ENCODE results near the gene KLHL33. TPM values are rescaled to one million over a fixed set of nuclear protein-coding genes. Genes with fewer than 3 reads are reported as not detected.

KLHL33 gene
- total RNA-seq, 4 donors from 2014 or later: 0.50 to 0.92 (median 0.77) TPM

DNA sequence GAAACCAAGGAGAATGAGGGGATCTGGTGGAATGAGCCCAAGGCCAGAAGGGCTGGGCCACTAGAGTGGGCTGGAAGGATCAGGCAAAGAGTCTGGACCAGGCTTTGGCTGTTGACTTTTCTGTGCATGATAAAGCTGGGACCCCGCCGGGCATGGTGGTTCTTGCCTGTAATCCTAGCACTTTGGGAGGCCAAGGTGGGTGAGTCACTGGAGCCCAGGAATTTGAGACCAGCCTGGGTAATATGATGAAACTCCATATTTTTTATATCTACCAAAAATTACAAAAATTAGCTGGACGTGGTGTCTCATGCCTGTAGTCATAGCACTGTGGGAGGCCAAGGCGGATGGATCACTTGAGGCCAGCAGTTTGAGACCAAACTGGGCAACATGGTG lies 393 bp upstream of the KLHL33 start:
- Histone ChIP-seq H3K4me1 (peaks cover 10 to 29% (median 18%) of the 10 kb centered on the region in 4 donors), H3K9me3 (no peaks in the 10 kb centered on the region), H3K4me3 (no peak overlapping the region), H3K36me3 (no peaks in the 10 kb centered on the region), H3K27ac (replicated peaks in 1 of 4) (peak overlapping the region in 1 of 4 donors; percentile 82), H3K27me3 (peaks cover 0 to 24% (median 0%) of the 10 kb centered on the region in 4 donors)
- no peak for DNase-seq (ENCODE audit: extremely low spot score)
- 92% methylated on average over 4 of the region's 4 CpGs for WGBS
- intact Hi-C loops (cut with DNase I): no loop called here
- no peak for TF ChIP-seq POLR2A (IDR thresholded peaks at IDR 0.05; ENCODE audit: low read depth)
- TF ChIP-seq, protein P1, sequence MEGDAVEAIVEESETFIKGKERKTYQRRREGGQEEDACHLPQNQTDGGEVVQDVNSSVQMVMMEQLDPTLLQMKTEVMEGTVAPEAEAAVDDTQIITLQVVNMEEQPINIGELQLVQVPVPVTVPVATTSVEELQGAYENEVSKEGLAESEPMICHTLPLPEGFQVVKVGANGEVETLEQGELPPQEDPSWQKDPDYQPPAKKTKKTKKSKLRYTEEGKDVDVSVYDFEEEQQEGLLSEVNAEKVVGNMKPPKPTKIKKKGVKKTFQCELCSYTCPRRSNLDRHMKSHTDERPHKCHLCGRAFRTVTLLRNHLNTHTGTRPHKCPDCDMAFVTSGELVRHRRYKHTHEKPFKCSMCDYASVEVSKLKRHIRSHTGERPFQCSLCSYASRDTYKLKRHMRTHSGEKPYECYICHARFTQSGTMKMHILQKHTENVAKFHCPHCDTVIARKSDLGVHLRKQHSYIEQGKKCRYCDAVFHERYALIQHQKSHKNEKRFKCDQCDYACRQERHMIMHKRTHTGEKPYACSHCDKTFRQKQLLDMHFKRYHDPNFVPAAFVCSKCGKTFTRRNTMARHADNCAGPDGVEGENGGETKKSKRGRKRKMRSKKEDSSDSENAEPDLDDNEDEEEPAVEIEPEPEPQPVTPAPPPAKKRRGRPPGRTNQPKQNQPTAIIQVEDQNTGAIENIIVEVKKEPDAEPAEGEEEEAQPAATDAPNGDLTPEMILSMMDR (IDR thresholded peaks at IDR 0.05): no peak
- TF ChIP-seq EP300 (IDR thresholded peaks at IDR 0.05): no peak
- no peak for TF ChIP-seq POLR2AphosphoS5 (IDR thresholded peaks at IDR 0.05)

DNA sequence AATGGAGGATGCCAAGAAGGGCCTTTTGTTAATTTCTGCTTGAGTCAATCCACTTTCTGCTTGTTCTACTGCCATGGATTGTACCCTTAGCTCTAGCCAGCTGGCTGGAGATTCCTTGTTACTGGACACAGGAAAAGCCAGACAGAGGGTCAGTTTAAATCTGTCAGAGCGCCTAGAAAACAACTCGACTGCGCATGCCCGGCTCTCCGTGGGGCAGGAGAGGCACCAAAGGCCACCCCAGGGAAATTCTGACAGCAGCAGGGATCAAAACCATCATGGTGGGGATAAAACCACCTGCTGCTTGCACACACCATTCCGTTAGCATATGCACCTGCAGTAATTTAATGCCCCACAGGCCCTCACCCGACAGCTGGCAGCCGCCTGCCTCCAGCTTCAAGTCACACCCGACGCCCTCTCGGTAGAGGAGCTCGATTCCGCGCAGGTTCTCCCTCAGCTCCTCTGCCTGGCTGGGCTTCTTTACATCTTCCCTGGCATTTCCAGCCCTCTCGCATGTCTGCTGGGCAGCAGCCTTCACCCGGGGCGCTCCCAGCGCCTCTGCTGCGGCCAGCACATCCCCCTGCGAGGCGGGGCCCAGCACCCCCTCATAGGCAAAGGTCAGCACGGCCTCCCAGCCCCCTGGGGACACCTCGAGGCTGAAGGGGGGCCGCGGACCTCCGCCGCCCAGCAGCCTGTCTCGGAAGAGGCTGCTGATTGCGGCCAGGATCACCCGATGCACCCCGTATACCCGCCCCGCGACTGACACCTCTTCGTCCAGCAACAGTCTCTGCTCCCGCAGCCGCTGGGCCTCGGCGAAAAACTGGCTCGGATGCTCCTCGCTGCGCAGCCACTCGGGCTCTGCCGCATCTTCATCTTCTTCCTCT lies 1.0 kb downstream of the KLHL33 start:
- 27% methylated on average over 36 of the region's 44 CpGs for WGBS

DNA sequence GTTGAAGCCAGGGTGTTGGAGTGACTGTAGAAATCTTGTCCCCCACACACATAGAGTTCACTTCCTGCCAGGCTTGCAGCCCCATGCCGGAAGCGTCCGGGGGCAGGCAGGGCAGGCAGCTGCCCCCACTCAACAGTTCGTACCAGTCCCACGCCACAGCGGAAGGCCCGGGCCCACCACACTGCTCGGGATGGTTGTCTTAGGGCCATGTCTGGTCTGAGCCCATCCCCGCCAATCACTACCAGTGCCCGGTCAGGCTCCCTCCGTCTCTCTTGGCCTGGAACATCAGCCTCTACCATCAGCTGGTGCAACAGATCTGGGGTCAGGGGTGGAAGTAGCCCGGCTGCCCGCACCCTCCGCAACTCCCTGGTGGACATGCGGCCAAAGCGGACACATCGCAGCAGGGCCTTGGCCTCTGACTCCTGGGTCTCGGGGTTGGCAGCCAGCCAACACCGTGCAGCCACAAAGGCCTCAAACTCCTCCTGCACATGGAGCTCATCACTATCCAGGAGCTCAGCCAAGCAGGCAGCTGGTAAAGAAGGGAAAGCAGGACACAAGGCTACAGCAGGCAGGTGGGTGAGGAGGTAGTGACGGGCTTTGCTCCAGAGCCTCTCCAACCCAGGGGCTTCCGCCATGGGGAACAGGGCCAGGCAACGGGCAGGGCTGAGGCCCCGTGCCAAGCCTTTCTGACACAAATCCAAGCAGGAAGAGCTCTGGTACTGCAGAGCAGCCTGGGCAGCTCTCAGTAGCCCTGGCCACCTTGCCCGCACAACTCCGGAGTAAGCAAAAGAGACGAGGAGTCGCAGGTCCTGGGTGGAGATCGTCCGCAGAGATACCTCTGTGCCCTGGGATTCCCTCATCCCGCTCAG lies 5.9 kb downstream of the KLHL33 start:
- TF ChIP-seq, protein P1 (IDR thresholded peaks at IDR 0.05): no peak
- no peak for TF ChIP-seq EP300 (IDR thresholded peaks at IDR 0.05)
- TF ChIP-seq POLR2A (IDR thresholded peaks at IDR 0.05; ENCODE audit: low read depth): no peak
- no peak for TF ChIP-seq POLR2AphosphoS5 (IDR thresholded peaks at IDR 0.05)

More for the DNA sequence above, 1.0 kb downstream of the KLHL33 start:
- Histone ChIP-seq H3K4me3 (peak overlapping the region; percentile 45 to 54 (median 47)), H3K9me3 (no peaks in the 10 kb centered on the region), H3K27ac (replicated peaks in 1 of 4) (peak overlapping the region; percentile 63 to 82 (median 73)), H3K4me1 (peaks cover 10 to 34% (median 24%) of the 10 kb centered on the region in 4 donors), H3K27me3 (peaks cover 0 to 24% (median 0%) of the 10 kb centered on the region in 4 donors), H3K36me3 (no peaks in the 10 kb centered on the region)
- intact Hi-C loops (cut with DNase I): no loop called here
- no peak for DNase-seq (ENCODE audit: extremely low spot score)
- TF ChIP-seq POLR2AphosphoS5 (IDR thresholded peaks at IDR 0.05): peak; percentile 31 to 32
- TF ChIP-seq, protein P1 (IDR thresholded peaks at IDR 0.05): no peak

DNA sequence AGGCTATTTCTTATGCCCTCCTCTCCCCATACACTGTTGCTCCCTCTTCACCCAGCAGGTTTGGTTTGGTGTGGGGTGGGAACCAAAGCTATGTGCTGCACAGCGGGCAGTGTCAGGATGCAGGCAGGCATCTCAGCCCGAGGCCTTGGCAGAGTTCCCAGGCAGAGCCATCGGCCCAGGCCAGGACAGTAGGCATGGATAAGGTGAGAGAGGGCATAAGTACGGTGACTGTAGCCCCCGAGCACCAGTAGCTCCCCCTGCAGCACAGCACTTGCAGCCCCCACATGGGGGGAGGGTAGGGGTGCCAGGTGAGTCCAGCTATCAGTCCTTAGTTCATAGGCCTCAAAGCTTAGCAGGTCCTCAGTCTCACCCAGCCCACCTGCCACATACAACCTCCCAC lies 7.2 kb downstream of the KLHL33 start:
- intact Hi-C loops (cut with DNase I): no loop called here
- Histone ChIP-seq H3K9me3 (no peaks in the 10 kb centered on the region), H3K4me1 (peaks cover 0 to 16% (median 11%) of the 10 kb centered on the region in 4 donors), H3K27me3 (no peaks in the 10 kb centered on the region), H3K4me3 (no peak overlapping the region), H3K36me3 (peaks cover 0 to 8% (median 0%) of the 10 kb centered on the region in 4 donors), H3K27ac (replicated peaks in 1 of 4) (no peak overlapping the region)
- no peak for DNase-seq (ENCODE audit: extremely low spot score)
- TF ChIP-seq, protein P1 (IDR thresholded peaks at IDR 0.05): no peak
- TF ChIP-seq POLR2AphosphoS5 (IDR thresholded peaks at IDR 0.05) (no peak), POLR2A (IDR thresholded peaks at IDR 0.05; ENCODE audit: low read depth) (no peak), EP300 (IDR thresholded peaks at IDR 0.05) (no peak)
- 80% methylated on average over 2 of the region's 5 CpGs for WGBS

More for the DNA sequence above, 5.9 kb downstream of the KLHL33 start:
- WGBS: 81% methylated on average over 21 of the region's 30 CpGs
- Histone ChIP-seq H3K4me1 (peaks cover 2 to 28% (median 21%) of the 10 kb centered on the region in 4 donors), H3K27me3 (no peaks in the 10 kb centered on the region), H3K4me3 (no peak overlapping the region), H3K9me3 (no peaks in the 10 kb centered on the region), H3K36me3 (peaks cover 0 to 8% (median 0%) of the 10 kb centered on the region in 4 donors), H3K27ac (replicated peaks in 1 of 4) (no peak overlapping the region)
- DNase-seq (ENCODE audit: extremely low spot score): no peak
- intact Hi-C loops (cut with DNase I): no loop called here

Measured in esophagus muscularis mucosa (tissue), 4 donors.